ENCODE results near the gene ARPP21.

Gene ARPP21

DNA sequence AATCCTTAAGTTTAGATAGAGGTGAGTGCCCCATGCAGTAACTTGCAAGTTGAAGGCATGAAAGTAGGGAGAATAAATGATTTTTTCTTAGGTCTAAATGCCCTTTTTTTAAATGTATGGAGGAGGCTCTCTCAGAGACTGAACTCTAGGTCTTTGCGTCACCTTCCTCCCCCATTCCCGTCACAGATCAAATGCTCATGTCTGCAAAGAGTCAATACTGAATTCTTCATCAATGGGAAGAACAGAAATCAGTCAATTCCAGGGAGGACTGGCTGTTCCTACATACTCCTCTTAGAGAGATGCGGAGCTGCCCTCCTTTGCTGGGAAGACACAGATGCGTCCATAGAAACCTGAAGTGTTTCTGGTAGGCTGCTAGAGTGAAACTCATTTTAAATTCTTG, 98.2 kb downstream of the ARPP21 start:
- DNase-seq (ENCODE audit: low spot score) = no peak

DNA sequence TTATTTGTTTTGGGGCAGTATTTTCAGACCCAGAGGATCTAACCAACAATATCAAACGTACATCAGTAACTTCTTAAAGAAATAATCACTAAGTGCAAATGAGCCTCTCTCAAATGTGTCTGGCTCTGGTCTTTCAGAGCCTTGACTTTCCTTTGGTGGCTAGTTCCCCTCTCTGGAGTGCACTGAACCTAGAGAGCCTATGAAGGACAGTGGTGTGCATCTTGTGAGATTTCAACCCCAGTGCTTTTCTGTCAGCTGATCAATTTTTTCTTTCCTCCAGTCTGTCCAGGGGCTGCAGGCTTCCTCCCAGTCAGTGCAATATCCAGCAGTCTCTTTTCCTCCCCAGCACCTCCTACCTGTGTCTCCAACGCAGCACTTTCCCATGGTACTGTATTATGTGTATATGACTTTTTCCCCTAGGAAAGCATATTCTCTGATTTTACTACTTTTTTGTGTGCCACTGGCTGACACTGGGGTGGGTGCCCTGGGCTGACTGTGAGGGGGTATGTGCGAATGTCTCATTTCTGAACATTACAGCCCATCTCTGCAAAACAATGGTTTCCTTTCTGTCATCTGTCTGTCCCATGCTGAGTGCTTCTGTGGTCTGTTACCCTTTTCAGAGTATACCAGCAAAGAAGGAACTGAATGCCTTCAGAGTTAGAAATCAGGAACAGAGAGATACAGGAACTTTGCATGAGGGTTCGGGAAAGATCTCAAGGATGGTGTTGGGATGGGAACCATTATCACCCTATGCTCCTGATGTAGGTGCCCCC, 98.8 kb downstream of the ARPP21 start:
- DNase-seq (ENCODE audit: low spot score) = no peak

DNA sequence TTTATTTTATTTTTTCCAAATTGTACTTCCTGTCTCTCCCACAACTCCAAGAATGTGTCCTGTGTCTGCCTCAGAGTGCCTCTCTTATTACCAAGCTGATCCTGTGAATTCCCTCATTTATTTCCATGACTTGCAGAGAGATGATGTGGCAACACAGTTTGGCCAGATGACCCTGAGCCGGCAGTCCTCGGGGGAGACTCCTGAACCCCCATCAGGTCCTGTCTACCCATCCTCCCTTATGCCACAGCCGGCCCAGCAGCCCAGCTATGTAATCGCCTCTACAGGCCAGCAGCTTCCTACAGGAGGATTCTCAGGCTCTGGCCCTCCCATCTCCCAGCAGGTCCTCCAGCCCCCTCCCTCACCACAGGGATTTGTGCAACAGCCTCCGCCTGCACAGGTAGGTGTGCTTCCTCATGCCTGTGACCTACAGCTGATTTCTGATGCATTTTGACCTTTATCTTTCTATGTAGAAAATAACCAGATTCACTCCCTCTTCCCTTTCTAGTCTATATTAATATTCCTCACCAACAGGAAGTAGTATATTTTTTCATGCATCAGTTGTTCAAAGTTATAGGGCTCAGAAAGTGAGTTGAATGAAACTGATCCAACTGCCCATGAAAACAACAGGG, 100.0 kb downstream of the ARPP21 start:
- no peak for DNase-seq (ENCODE audit: low spot score)

DNA sequence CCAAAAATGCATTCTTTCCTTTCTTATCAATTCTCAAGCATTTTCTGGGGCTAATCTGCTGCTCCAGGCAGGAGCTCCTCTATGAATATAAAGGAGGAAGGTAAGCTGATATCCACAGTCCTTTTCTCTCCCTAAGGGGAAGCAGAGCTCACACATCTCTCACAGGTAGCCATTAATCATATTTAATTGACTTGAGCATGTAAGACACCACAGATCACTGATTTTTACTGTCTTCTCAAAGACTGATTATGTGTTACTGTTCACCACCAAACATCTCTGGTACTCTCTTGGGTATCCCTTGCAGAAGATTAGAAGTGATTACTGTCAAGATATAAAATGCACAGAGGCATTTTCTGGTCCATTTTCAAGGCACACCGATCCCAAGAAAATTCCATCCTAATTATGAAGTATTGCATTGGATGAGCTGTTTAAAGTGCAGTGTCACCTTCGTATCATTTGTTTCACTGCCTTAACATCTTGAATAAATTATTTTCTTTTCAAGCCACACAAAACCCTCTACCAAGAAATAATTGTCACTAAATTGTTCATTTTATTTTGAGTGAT, 100.7 kb downstream of the ARPP21 start:
- no peak for DNase-seq (ENCODE audit: low spot score)

DNA sequence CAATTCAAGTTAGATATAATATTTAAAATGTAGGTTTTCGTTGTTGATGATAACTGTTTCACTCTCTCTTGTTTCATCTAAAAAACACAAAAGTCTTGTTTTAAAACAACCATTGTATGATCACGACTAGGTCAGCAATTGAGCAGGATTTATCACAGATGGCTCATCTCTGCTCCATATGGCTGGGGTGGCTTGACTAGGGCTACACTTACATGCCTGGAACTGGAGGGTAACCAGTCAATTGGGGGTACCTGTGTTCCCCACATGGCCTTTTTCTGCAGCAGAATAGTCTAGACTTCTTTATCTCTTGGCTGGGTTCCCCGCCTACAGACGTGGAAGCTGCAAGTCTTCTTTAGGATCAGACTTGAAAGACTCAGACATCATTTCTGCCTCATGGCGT, 103.9 kb downstream of the ARPP21 start:
- no peak for DNase-seq (ENCODE audit: low spot score)

DNA sequence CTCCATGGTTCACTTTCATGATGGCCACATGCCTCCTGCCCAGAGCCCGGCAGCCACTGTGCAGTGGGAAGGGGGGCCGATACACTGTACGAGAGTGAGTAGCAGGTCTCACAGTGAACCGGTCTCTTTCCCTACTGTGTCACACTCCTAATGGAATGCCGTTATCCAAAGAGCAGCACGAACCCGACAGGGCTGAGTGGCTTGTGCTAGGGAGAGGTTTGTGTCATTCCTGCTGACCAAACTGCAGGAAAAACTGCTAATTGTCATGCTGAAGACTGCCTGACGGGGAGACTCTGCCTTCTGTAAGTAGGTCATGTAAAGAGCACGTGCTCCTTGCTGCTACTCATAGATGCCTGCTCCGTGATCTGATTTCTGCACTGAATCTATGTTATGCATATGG, 105.1 kb downstream of the ARPP21 start:
- no peak for DNase-seq (ENCODE audit: low spot score)

DNA sequence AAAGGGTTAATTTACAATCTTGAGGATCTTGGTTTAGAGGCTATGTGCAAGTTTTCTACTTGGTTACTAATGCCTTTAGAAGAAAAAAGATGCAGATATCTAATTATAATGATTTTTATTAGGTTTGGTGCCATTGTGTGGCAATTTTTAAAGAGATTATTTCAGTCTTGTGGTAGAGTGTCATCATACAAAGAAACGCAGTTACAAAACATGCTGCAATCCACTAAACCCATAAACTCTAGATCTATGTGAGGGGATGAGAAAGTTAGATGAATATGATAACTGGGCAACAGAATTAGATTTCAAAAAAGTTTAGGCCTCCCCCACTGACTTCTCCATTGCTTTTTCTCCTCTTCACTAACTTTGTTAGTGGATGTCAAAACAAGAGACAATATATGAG, 106.0 kb downstream of the ARPP21 start:
- DNase-seq (ENCODE audit: low spot score) = no peak

DNA sequence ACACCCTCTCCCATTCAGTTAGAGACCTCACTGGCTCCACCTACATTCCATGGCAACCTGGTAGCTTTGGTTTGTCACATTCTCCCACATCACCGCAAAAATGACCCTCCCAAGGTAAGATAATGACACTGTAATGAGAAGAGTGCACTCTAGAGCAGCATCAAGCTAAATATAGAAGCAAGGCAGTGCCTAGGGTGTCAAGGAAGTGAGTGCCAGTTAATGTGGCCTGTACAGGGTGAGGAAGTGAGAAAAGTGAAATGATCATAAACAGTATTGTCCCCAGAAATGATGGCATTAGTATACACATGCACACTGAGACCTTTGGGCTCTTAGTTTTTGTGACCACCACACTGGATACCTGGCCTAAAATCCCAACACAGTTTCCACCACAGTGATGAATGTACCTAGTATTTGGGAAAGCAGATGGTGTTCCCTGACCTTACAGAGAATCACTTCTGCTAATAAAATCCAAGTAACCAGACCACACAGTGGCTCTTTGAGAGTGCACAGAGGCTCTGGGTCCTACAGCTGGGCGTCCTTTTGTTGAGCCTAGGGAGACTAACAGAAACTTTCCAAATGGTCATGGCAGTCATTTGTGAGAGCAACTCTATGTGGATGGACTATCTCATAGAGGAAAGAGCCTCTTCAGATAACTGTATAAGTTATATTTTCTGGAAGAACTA, 106.6 kb downstream of the ARPP21 start:
- DNase-seq (ENCODE audit: low spot score) = no peak

DNA sequence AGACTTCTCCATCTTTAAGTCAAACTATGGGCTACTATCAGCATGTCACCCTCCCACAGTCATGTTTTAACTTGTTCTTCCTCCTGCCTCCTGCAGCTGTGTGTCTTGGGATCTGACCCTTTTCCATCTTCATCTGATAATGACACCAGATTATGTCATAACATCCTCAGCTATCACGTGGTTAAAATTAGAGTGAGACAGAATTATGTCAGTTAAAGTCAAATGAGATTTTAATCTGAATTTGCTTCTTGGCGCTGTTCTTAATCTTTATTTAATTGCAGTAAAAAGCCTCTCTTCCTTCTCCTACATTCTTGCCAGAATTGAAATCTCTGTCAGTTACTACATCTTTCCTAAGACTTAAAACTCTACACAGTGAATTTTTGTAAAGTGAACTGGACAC, 107.2 kb downstream of the ARPP21 start:
- no peak for DNase-seq (ENCODE audit: low spot score)

DNA sequence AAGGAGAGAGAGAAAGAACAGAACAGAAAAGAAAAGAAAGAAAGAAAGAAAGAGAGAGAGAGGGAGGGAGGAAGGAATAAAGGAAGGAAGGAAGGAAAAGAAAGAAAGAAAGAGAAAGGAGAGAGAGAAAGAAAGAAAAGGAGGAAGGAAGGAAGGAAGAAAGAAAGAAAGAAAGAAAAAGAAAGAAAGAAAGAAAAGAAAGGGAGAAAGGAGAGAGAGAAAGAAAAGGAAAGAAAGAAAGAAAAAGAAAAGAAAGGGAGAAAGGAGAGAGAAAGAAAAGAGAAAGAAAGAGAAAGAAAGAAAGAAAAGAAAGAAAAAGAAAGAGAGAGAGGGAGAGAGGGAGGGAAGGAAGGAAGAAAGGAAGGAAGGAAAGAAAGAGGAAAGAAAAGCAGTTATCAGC, 108.8 kb downstream of the ARPP21 start:
- no peak for DNase-seq (ENCODE audit: low spot score)

DNA sequence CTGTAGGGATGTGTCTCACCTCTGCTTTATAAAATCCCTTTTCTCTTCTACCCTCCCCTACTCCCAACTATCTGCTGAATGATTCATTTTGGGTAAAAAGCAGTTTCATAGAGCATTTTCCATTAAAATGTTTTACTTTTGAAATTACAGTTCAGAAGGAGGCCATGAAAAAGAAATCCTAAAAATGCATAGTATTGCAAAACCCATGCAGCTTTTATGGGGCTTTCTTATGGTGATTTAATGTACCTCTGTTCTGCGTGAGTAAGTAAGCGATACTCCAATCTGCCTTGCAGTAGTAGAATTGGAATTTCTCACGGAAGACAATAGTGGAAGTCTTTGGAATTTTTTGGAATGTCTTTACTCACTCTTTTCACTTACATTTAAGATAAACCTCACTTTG, 111.9 kb downstream of the ARPP21 start:
- no peak for DNase-seq (ENCODE audit: low spot score)

DNA sequence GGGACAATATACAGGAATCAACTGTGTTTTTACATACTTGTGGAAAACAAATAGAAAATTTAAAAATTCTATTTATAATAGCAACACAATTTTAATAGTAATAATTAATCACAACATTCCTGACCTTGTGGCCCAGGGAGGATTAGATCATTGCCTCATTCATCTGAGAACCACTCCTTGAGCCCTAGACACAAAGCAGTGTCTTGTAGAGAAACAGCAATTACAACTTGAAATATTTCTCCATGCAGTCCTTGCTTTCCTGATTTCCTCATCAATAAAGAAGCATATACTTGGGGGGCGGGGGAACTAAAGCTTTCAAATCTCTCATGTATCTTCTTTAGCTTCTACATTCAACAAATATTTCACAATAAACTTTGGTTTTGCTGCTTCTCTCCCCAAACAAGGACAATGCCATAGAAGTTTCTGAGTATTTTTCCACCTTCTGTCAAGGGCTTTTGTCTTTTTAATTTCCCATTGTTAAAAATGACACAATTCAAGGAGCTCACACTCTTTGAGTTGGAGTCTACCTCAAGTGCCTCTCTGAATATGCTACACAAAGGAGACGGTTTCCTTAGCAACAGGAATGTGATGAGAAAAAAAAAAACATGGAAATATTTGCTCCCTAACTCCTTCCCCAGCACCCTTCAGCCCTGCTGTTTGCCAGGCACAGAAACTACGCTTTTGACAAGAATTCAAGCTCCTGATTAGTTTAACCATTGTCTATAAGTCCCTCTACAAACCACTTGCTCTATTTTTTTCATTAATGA, 118.8 kb downstream of the ARPP21 start:
- no peak for DNase-seq (ENCODE audit: low spot score)

DNA sequence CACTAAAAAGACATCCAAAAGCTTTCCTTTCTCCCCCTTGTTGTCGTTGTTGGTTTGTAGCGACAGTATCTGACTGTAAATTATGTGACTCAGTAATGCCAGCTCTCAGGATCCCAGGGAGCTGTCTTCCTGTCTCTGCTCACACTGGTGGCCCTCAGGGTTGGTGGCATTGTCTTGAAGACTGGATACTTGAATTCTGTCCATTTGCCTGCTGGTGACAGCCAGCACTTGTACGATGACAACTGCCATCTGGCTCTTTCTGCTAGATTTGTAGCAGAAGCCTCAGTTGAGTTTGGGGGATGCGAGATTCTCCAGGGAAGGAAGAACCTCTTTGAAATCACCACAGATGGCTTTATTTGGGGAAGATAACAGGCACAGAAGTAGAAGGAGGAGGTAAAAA, 120.8 kb downstream of the ARPP21 start:
- DNase-seq (ENCODE audit: low spot score) = no peak

DNA sequence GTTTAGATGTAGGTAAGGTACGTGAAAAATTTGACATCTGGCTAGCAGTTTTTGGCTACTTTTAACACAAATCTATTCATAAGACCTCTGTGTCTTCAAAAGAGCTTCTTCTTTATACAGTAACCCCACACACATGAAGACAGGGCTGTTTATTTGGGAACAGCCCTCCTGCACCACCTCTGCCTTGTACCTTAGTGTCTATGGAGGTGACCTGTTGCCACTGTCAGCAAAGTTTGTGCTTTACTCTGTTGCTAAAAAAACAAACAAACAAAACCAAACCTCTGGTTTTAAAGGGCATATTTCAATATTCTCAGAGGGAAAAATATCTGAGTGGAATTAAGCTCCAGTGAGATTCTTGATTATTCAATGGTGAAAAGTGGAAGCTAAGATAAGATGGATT, 122.0 kb downstream of the ARPP21 start:
- no peak for DNase-seq (ENCODE audit: low spot score)

DNA sequence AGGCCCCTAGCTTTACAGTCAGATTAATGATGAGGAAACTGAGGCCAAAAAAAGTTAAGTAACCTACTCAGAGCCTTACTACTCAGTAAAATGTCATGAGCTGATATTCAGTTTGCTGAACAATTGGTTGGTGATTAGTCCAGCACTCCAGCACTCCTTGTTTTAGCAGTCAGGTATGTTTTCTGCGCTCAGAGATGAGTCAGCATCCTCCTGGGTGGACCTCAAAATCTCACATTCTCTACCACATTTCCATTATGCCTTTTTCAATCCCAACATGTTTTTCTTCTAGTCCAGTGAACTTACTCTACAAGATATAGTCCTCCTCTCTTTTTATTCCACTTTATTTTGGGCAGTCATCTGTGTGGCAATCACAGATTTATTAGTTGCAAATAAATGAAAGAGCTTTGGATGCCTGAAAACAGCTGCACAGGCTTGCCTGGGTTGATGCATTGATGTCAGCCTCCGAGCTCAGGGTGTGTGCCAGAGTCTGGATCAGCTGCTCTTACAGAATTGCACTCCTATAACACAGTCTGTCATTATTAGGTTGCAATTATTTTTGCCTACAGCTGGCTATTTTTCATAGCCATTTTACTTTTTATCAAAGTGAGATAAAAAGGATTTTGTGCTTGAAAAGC, 133.2 kb downstream of the ARPP21 start:
- no peak for DNase-seq (ENCODE audit: low spot score)

DNA sequence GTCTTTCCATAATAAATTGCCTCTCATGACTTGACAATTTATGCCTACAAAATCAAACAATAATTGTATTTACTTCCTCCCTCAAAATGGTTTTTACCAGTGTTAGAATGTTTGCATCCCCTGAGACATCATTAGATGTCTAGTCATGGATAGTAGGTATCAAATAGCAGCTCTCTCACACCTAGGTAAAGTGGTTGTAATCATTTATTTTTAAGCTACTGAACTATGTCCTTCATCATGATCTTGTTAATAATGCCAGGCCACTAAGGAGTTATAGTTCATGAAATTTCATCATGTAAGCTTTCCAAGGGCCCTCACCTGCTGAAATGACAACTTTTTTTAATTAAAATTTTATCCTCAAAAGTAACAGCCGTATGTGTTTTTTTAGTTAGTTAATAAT, 134.1 kb downstream of the ARPP21 start:
- DNase-seq (ENCODE audit: low spot score) = no peak

DNA sequence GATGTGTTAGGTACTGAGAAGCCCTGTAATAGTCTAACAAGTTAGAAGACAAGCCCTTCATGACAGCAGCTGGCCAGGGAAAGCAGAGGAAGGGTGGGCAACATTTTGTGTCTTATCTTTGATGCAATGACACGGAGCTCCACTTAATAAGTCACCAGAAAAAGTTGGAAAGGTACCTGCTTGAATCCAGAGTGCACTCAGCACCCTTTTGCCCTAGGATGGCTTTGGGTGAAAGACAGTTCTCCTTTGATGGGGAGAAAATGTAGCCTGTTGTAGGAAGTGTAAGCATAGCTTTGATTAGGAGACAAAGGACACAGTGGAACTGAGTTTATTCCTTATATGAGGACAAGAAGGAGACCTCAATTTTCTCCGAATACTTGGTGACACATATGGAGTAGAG, 137.0 kb downstream of the ARPP21 start:
- DNase-seq (ENCODE audit: low spot score) = no peak

DNA sequence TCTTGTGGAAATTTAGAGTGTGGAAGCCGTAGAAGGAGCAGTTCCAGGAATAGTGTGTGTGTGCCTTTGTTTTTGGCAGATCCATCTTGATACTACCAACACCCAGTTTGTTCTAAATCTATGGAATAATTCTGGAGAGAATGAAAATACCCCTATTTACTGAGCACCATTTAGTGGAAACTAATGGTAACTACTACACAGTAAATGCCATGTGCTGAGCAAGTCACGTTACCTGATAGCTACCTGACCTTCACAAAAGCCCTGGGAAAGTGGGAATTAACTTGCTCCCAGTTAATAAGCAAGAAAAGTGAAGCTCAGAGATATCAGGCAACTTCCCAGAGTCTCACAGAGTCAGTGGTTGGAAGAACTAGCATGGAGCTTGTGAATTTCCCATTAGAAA, 137.7 kb downstream of the ARPP21 start:
- DNase-seq (ENCODE audit: low spot score) = no peak

DNA sequence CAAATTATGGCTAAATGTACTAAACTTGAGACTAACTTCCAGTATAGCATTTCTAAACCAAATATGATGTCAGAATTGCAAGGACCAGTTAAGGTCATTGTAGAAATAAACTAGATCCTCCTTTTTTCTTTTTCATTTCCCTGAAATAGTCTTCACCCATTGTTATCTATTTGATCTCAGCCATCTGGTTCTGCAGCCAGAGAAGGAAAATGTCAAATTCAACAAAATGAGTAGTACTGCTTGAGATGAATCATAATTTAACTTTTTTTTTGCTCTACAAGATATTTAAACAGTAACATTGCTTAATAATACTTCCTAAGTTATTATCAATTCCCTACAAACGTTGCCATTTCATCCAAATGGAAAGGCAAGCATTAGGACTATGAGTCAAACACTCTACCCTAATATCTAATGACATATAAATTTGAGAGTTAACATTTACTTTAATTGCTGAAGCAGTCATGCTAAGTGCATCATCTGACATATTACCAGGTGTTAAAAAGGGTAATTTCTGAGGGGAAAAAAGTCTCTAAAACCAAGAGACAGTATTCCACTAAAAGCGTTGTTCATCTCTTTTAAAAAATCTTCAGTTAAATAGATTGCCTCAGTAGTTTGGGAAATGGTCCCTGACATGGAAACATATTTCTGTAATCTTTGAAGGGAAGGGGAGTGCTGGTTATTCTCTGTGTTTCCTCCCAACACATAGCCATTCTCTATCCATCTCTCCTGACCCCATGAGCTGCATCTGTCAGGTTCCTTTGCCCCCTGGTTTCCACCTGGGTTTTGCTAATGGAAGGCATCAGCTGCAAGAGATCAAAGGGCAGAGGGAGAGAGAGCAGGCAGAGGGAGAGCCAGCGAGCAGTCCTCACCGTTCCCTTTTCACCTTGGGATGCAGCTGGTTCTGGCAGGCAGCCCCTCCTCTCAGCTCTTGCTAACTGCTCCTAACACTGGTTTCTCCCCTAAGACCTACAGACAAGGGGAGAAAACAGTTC, 138.5 kb downstream of the ARPP21 start:
- DNase-seq (ENCODE audit: low spot score) = no peak

DNA sequence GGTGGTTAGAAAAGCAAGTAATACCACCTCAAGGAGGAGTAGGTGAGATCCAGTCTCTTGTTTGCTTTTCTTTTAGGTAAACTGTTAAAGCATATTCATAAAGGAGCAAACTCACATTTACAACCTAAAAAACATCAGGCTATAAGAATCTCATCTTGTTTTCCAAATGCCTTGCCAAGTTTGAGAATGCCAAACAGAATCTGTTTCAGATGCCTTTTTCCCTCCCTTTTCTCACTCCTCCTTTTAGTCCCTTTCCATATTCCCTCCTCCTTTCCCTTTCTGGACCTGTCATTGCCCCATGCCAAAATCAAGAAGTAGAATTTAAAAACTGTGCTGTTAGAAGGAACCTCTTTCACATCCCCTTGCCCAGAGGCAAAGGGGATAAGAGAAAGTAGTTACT, 140.3 kb downstream of the ARPP21 start:
- DNase-seq (ENCODE audit: low spot score) = no peak

DNA sequence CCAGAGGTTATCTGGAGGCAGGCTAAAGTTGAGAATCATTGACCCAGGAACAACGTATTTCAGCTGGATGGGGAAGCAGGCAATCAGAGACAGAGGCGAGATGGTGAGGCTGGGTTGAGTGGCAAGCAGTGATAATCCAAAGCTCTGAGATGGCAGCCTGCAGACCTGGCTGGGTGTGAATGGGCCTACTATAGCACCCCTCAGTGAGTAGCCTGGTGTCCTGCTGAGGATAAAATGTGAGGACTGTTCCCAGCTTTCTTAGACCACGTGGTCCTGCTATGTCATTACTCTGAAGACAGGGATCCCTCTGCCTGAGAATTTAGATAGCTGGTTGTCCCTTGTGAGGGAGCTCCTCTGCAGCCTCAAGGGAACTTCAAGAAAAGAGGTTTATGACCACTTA, 141.5 kb downstream of the ARPP21 start:
- DNase-seq (ENCODE audit: low spot score) = no peak
